ENCODE data around the gene BTNL8. TPM values are rescaled to one million over a fixed set of nuclear protein-coding genes. Genes with fewer than 3 reads are reported as not detected.

Gene BTNL8
- polyA plus RNA-seq, 3 donors, result 0.13 to 0.50 (median 0.13) TPM

GRCh38 chr5:180975338-180975737 is 76.4 kb downstream of the BTNL8 start:
- Mint-ChIP-seq H3K9me3 (peaks cover 0 to 10% (median 0%) of the 10 kb centered on the region in 7 donors), H3K27ac (no peak overlapping the region), H3K27me3 (ENCODE audit: low read depth in 3 of 3) (peaks cover 0 to 5% (median 2%) of the 10 kb centered on the region in 3 donors), H3K4me1 (no peaks in the 10 kb centered on the region), H3K36me3 (no peaks in the 10 kb centered on the region), H3K4me3 (no peak overlapping the region)
- Histone ChIP-seq H3K4me1 (ENCODE audit: control insufficient read depth in 1 of 2, insufficient read depth in 2 of 2, low read length in 2 of 2) (no peaks in the 10 kb centered on the region), H3K9ac (ENCODE audit: insufficient read depth, low read length, poor library complexity, severe bottlenecking) (no peak overlapping the region), H3K4me3 (replicated peaks in 1 of 3; ENCODE audit: low read depth in 2 of 3, low read length in 3 of 3) (no peak overlapping the region), H3K4me2 (replicated peaks; ENCODE audit: extremely low read depth, low read length, poor library complexity, severe bottlenecking) (no peak overlapping the region), H3K27me3 (ENCODE audit: control insufficient read depth in 2 of 2, insufficient read depth in 2 of 2, low read length in 2 of 2) (no peaks in the 10 kb centered on the region), H4K20me1 (ENCODE audit: insufficient read depth, low read length) (no peaks in the 10 kb centered on the region), H3K36me3 (replicated peaks in 1 of 2; ENCODE audit: control insufficient read depth in 1 of 2, insufficient read depth in 2 of 2, low read length in 2 of 2) (no peaks in the 10 kb centered on the region), H3K9me3 (replicated peaks in 1 of 2; ENCODE audit: control insufficient read depth in 1 of 2, insufficient read depth in 1 of 2, low read length in 2 of 2) (no peaks in the 10 kb centered on the region), H3K79me2 (ENCODE audit: insufficient read depth, low read length) (no peaks in the 10 kb centered on the region), H3K27ac (ENCODE audit: low read depth in 1 of 2, low read length in 2 of 2) (no peak overlapping the region), H2AFZ (ENCODE audit: insufficient read depth, low read depth, low read length, poor library complexity, severe bottlenecking) (no peak overlapping the region)
- DNase-seq, result no peak
- intact Hi-C loops (cut with micrococcal nuclease), result no loop called here
- WGBS (ENCODE audit: insufficient coverage), result 100% methylated on average over 1 of the region's 2 CpGs
- TF ChIP-seq CTCF (IDR thresholded peaks at IDR 0.05), result no peak

- Histone ChIP-seq H3K36me3 (replicated peaks in 1 of 2; ENCODE audit: control insufficient read depth in 1 of 2, insufficient read depth in 2 of 2, low read length in 2 of 2) (no peaks in the 10 kb centered on the region), H3K4me1 (ENCODE audit: control insufficient read depth in 1 of 2, insufficient read depth in 2 of 2, low read length in 2 of 2) (no peaks in the 10 kb centered on the region), H3K79me2 (ENCODE audit: insufficient read depth, low read length) (no peaks in the 10 kb centered on the region), H3K27me3 (ENCODE audit: control insufficient read depth in 2 of 2, insufficient read depth in 2 of 2, low read length in 2 of 2) (no peaks in the 10 kb centered on the region), H3K27ac (ENCODE audit: low read depth in 1 of 2, low read length in 2 of 2) (no peak overlapping the region), H3K4me2 (replicated peaks; ENCODE audit: extremely low read depth, low read length, poor library complexity, severe bottlenecking) (no peak overlapping the region), H3K4me3 (replicated peaks in 1 of 3; ENCODE audit: low read depth in 2 of 3, low read length in 3 of 3) (no peak overlapping the region), H3K9ac (ENCODE audit: insufficient read depth, low read length, poor library complexity, severe bottlenecking) (no peak overlapping the region), H4K20me1 (ENCODE audit: insufficient read depth, low read length) (no peaks in the 10 kb centered on the region), H3K9me3 (replicated peaks in 1 of 2; ENCODE audit: control insufficient read depth in 1 of 2, insufficient read depth in 1 of 2, low read length in 2 of 2) (no peaks in the 10 kb centered on the region), H2AFZ (ENCODE audit: insufficient read depth, low read depth, low read length, poor library complexity, severe bottlenecking) (no peak overlapping the region)
- no peak for TF ChIP-seq CTCF (IDR thresholded peaks at IDR 0.05)
- WGBS (ENCODE audit: insufficient coverage), result 86% methylated on average over 2 of the region's 6 CpGs
- no peak overlapping the region for H3K4me3 Mint-ChIP-seq
- H3K36me3 Mint-ChIP-seq, result no peaks in the 10 kb centered on the region
- peaks cover 3 to 4% (median 3%) of the 10 kb centered on the region in 3 donors for H3K27me3 Mint-ChIP-seq (ENCODE audit: low read depth in 3 of 3)
- intact Hi-C loops (cut with micrococcal nuclease), result no loop called here
- peaks cover 0 to 6% (median 0%) of the 10 kb centered on the region in 7 donors for H3K9me3 Mint-ChIP-seq
- no peak for DNase-seq
- no peaks in the 10 kb centered on the region for H3K4me1 Mint-ChIP-seq
- no peak overlapping the region for H3K27ac Mint-ChIP-seq
Observed at GRCh38 chr5:180976518-180976917, 77.6 kb downstream of the BTNL8 start.
